C1 segment of cervical spinal cord (tissue), 14 donors: ENCODE measurements around the gene LYRM2.

Experiments used
- DNase-seq, 14 donors: peaks; one replicate each; lab custom pipeline; 2025; lab: John Stamatoyannopoulos, UW

Gene LYRM2, protein sequence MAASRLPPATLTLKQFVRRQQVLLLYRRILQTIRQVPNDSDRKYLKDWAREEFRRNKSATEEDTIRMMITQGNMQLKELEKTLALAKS

DNA sequence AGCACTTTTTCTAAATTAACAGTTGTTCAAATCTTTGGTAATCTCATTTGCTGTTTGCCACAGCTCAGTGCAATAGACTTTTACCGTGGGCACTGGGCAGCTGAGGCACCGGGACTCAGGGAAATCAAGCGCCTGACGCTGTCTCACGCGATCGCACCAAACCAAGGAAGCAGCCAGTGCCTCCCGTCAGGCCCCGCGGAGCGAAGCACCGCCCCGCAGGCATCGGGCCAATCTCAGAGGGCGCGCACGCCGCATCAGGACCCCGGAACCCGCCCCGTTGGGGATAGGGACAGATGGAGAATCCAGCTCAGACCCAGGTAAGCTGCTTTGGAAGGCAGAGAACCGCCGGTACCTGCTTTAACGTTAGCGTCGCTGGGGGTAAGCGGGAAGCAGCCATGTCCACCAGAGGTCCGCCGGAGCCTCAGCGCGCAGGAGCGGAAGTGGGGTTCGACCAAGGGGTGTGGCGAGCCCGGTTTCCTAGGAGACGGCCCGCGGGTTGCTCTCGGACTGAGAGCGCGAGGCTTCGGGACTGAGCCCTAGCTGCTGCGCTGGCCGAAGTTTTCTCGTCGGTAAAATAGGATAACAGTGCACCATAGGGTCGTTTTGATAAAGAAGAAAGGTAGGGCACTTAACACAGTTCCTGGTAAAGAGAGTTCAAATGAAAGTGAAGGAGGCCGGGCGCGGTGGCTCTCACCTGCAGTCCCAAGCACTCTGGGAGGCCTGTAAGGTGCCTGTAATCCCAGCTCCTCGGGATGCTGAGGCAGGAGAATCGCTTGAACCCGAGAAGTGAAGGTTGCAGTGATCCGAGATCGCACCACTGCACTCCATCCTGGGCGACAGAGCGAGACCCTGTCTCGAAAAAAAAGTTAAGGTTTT is at the start of gene LYRM2:
TSS of gene LYRM2 (minus strand) at position 428 of the 876 bp plus-strand sequence. CDS start at position 397, 31 bp downstream.
- DNase-seq: peak; percentile 77 to 99 (median 96)

DNA sequence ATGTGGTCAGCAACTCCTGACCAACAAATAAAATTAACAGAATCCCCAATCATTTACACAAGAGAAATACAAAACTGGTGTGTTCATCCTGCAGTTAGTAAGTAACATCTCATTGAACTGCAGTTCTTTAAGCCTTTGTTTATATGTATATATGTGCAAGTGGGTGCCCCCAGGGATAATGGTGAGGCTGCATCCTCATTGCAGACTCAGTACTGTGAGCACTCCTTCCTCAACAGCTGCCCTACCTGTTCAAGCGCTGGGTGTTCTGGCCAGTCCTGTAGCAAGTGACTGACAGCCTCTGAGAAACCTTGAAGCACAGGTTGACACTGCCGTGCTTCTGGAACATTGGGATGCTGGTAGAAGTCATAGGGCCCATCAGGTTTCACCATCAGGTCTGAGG is 49.8 kb upstream of the LYRM2 start:
- DNase-seq: no peak

DNA sequence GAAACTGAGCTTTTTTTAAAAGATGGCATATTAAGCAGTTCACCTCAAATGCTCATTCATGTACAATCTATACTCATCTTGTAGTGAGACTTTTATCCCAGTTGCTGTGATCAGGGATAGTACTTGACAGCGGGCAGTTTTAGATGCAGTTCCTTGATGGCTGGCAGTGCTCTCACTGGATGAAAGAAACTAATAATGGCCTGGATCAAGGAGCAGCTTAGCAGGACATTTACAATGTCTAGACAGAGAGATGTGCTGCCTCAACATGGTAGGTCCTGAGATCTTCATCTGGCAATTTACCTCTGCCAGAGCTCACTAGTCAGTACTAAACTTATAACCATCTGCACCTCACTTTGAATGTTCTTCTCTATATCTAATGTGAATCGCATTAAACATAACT is 46.8 kb upstream of the LYRM2 start:
- DNase-seq: no peak

DNA sequence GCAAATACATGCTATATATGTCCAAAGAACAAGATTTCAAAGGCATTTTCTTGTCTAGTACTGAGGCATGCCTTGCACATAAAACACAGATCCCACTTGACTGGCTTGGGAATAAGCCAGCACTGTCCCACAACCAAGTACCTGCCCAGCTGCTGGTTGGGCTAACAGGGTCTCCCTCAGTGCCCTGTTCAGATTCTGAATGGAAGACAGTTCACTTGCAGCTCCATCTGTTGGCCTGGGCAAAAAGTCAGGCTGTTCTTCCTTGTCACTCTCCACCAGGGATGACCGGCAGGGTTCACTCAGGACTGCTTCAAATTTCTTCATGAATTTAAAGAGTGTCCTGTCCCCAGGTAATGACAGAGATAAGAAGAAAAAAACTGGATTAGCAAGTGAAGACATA is 44.4 kb upstream of the LYRM2 start:
- no peak for DNase-seq

DNA sequence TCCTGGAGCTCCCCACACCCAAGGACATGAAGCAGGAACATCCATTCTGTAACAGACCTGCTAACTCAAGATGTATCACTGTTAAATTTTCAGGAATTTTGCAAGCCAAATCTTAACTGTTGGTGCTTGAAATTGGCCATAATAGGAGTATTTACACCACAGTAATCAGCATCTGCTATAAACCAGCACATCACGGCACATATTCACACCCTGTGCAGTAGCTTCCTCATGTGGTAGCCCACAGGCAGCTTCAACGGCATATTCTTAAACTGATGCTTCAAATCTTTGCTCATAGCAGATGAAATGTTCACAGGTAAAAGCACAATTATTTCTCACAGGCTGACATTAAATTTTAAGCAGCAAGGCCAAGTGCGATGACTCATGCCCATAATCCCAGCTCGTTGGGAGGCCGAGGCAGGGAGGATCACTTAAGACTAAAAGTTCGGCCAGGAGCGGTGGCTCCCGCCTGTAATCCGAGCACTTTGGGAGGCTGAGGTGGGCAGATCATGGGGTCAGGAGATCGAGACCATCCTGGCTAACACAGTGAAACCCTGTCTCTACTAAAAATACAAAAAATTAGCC is 43.5 kb upstream of the LYRM2 start:
- DNase-seq: no peak

DNA sequence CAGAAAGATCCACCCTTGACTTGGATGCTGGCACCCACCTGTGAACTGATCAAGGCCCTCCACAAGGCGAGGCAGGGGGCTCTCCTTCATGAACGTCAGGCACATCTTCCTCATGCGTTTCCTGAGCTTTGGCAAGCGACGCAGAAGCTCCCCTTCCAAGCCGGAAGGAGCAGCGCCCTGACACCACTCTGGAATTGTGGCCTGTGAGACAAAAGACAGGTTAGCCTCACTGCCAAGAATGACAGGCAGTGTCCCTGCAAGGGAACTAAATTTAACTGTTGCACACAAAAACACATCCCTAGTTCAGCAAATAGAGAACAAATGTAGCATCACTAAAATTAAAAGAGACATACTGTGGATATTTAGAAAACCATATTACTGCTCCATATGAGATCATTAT is 42.0 kb upstream of the LYRM2 start:
- DNase-seq: peak in 1 of 14 donors; percentile 29

DNA sequence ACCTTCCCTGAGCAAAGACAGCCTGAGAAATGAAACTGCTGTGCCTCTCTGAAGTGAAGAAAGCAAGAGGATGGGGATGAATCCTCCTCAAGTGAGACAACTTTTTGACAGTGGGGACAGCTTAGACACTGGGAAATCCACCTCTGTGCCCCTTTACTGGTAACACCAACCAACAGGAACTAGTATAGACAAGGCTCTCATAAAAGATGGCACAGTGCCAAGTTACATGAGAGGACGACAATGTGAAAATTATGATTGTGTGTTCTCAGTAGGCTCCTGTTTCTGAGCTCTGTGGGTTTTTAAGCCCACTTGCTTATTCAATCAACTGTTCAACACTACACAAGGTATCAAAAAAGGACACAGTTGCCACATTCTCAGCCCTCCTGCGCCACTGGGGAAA is 41.6 kb upstream of the LYRM2 start:
- DNase-seq: no peak

DNA sequence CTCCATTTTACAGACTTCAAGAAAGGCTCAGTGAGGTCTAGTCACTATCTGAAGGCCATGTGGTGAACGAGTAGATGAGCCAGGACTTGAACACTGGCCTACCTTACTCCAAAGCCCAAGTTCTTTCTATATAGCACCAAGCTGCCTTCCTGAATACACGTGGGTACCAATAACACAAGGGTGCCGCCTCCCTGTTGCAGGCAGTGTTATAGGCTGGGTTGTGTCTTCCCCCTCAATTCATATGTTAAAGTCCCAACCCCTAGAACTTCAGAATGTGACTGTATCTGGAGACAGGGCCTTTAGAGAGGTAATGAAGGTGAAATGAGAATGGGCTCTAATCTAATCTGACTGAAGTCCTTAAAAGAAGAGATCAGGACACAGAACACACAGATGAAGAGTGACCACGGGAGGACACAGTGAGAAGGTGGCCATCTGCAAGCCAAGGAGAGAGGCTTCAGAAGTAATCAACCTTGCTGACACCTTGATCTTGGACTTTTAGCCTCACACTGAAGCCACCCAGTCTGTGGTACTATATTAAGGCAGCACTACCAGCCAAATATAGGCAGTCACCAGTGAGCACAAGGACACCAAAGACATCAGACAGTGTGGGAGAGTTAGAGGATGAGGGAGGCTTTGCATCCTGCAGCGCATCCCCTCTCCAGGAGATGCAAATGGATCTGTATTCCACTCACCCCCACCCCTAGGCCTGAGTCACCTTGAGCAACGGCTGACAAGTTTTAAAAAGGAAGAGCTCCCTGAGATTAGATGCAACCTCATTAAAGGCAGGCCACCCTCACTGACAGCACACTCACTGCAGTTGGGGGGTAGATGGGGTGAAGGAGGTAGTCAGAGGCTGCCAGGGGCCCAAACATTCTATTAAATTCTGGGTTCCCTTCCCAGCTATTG is 40.9 kb upstream of the LYRM2 start:
- no peak for DNase-seq

DNA sequence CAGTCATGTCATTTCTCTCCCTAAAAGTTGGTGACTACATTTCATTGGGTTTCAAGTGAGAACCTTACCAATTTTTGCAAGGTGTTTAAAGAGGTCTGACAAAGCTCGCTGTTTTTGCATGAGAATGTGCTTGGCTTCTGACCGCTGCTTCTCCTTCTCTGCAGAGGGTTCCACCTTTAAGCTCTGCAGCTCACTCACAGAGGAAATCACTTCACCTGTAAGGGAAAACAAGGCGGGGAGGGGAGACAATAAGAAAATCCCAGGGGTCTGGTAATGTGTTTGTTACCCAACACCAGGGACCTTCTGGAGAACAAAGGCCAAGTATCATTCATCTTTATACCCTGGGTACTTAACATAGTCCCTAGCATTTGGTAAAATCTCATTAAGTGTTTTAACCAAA is 40.0 kb upstream of the LYRM2 start:
- DNase-seq: no peak

DNA sequence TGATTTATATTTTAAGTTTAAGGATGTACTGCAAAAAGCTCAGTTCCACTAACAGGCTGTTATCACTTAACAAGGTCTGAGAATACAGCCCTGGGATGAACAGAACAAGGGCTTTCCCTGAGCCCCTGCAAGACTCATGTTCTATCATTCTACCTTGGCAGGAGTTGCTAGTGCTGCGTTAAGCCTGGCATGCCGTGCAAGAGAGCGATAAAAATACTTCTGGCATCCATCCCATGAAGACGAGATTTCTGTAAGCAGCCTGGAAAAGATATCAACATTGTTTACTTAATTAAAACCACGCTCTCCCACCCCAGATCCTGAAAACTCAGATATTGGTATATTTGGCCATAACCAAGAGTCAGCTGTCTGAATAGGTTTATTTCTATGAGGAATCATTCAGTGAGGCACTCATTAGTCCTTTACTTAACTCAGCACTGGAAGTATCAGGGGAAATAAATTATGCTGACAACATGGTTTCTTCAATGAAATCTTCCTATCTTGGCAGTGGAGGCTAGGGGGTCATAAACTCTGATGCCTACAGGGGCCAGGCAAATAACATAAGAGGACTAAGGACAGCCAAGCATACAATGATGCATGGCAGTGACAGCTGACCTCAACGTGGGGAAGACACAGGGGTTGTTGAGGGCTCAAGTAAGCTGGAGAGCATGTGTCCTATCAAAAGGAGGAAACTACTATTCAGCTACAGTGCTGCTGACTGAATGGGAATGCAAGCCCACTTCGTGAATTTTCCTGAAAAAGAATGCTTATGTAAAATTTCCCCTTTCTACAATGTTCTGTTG is 37.6 kb upstream of the LYRM2 start:
- peak in 1 of 14 donors; percentile 18 for DNase-seq

DNA sequence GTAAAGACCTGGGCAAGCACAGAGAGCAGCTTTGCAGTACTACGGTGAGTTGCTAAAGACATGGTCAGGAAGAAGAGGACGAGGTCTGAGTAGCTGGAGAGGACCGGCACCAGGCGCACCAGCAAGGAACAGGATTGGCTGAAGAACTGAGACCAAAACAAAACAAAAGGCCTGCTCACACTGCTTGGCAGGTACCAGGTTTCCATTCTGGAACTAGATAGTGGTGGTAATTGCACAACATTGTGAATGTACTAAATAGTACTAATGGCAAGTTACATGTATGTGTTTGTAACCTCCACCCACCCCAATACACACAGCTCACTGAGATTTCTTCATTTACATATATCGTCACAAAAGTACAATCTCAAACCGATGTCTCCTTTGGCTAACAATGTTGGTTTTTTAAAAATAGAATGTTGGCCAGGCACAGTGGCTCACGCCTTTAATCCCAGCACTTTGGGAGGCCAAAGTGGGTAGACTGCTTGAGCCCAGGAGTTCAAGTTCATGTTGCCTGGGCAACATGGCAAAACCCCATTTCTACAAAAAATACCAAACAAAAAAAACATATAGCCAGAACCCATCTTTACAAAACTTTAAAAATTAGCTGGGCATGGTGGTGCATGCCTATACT is 32.5 kb upstream of the LYRM2 start:
- DNase-seq: no peak

DNA sequence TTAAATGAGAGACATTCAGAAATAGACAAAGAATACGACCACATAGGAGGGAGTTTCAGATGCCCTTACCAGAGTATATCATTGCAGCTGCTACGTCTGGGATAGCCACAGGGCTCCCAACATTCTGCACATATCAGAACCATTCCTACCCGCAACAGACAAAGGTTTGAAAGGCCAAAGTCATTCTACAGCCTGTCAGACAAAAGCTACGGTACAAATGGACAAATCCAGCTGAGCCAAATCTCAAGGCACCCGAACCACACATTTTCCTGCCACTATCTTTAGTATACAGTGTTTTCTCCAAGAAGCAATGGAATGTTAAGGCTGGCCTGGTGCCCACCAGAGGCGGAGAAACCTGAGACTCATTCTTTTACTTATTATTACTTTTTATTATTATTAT is 30.5 kb upstream of the LYRM2 start:
- no peak for DNase-seq

DNA sequence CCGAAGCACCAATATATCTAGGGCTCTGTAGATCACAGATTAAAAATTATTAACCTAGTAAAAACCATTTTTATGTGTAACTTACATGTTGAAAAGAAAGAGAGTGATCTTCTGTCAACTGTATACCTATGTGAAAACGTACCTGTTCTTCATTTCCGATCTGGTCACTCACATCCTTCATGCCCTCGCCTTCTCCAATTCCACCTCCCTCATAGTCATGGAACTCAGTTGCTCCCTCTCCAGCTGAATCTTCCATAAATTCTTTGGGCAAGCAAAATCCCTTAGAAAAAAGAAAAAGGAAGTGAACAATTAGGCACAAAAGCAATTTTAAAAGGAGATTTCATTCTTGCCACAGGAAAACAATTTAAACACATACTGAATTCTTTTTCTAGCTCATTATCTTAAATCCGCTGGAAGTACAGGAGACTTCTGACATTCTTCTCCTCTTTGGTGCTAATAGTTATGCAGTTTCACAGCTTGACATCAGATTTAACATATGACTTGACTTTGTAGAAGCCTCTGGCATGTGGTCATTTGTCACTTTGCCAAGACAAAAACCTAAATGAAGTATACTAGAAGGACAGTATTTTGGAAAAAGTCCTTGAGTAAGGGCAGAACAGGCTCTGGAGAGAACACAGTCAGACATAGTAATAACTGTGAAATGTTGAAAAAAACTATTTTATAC is 29.5 kb upstream of the LYRM2 start:
- DNase-seq: no peak

DNA sequence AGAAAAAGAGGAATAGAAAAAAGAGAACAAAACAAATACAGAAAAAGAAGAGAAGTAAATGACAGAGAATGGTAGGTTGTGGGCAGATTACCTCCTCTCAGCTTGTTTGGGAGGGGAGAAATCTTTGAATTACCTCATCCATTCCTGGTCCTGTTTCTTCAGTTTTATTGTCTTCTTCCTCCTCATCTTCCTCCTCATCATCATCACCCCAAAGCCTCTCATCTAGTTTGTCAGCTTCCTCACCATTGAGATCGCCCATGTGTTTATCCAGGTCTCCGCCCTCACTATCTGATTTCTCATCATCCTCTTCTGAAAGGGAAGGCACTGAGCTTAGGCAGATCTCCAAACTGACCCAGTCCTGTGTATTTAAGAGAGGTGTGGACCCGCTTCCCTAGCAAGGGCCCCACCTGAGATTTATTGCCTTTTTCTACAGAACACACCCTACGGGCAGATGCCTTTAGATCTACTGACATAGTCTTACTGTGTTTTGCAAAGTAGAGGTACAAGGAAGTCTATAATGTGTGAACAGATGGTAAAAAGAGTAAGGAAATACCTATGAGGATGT is 24.2 kb upstream of the LYRM2 start:
- DNase-seq: no peak

DNA sequence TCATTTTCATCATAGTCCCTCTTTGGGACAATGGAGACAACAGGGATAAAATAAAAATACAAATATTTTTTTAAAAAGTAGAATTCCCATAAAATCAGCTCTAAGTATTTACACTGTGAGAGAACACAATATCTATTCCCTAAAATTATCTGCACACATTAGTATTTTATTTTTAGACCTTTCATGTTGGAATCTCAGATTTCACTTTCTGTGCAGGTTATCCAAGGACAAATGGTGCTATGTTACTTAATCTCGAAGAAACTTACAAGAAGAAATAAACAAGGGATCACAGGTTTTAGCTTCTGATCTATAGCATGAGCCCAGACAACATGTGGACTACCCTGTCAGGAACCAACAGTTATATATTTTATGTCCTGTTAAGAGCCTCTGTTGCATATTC is 23.0 kb upstream of the LYRM2 start:
- no peak for DNase-seq

DNA sequence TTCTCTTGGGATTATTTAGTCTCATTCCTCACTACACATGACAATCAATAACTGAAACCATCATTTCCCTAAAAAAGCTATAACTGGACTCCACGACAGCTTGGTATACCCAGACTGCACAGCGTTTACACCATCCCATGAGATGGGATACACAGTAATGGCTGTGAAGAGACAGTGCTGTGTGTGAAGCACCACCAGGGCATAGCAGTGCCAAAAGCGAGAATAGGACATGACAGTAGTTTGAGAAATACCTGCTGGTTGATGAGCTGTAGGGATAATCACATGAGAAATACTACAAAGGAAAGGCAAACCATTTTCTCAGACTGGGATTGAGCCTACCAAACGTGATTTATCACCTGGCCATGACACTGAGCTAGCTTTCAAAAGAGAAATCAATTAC is 22.4 kb upstream of the LYRM2 start:
- DNase-seq: no peak

DNA sequence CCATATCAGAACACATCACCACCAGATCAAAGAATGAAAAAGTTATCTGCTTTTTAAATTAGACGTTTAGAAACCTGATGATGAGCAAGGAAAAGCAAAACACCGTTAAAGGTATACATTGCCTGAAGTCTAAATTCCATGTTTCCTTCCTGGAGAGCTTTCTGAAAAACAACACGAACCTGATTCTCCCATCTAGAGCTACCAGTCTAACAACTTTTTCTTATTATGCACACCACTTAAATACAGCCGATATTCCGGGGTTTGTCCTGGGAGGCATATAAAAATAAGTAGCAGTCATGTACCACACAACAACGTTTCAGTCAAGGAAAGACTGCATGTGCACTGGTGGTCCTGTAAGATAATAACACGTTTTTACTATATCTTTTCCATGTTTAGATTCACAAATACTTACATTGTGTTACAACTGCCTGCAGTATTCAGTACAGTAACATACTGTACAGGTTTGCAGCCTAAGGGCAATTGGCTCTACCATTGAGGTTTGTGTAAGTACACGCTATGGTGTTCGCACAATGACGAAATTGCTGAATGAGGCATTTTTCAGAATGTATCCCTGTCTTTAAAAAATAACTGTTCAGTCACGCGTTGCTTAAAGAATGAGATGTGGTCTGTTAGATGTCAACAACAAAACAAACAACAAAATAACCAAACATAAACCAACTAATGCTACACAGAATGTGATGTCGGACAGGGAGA is 19.1 kb upstream of the LYRM2 start:
- DNase-seq: no peak

DNA sequence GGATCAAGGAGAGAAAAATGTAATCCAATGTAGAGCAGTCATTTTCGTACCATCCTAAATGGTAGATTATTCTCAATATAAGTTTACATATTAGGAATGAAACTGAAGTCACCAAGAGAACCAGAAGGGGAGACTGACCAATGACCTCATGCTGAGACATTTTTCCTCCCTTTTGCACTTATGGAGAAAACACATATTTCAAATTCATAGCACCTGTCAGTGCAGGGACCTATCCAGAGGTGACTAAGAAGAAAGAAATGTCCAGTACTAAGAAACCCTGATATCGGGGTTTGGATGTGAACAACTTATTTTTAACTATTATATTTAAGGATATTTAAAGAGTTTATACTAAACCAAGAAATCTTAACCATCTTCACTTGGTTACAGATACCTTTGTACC is 16.6 kb upstream of the LYRM2 start:
- DNase-seq: no peak

DNA sequence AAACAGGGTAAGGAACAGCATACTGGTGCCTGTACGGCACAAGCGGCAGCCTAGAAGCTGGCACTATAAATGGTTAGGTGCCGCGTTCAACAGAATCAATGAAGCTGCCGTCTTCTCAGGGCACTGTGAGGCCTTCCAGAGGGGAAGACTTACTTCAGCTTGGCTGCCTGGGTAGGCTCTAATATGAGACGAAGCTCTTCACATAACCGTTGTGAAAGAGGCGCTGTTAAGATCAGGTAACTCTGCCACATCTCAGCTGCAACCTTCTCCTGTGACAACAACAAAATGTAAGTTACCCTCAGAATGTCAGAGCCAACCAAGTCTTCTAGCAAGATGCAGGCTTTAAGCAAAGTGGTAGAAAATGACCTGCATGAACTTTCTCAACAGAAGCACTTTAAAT is 12.0 kb upstream of the LYRM2 start:
- DNase-seq: no peak
